GM12875 (cell line): ENCODE measurements around the gene RWDD2A.

Experiments
- H3K4me3 ChIP-seq: one replicate; pipeline ENCODE4 v1.5.1; 2011; ENCODE audit warnings: low read depth, low read length, control low read depth
- CTCF ChIP-seq: IDR thresholded peaks from 2 replicates; pipeline ENCODE4 v1.5.1; 2011; ENCODE audit warnings: low read depth, mild to moderate bottlenecking, control low read depth, inconsistent platforms, low read length, moderate library complexity, borderline replicate concordance; ENCODE audit not compliant: insufficient read depth

The RWDD2A gene

GRCh38 chr6:83183082-83183828 lies 9.9 kb upstream of the RWDD2A start:
- no peak for TF ChIP-seq CTCF
- no peak overlapping the region for H3K4me3 ChIP-seq

GRCh38 chr6:83185096-83185495 lies 8.1 kb upstream of the RWDD2A start:
- H3K4me3 ChIP-seq: no peak overlapping the region
- TF ChIP-seq CTCF: no peak

- H3K4me3 ChIP-seq: no peak overlapping the region
- no peak for TF ChIP-seq CTCF
Measured at GRCh38 chr6:83188501-83188900, 4.7 kb upstream of the RWDD2A start.

- no peak overlapping the region for H3K4me3 ChIP-seq
- TF ChIP-seq CTCF: no peak
Measured at GRCh38 chr6:83190626-83191025, 2.5 kb upstream of the RWDD2A start.

GRCh38 chr6:83191974-83192373 lies 1.2 kb upstream of the RWDD2A start:
- H3K4me3 ChIP-seq: peak overlapping the region; percentile 96

- H3K4me3 ChIP-seq: peak overlapping the region; percentile 96
- no peak for TF ChIP-seq CTCF
Measured at GRCh38 chr6:83192456-83192855, 701 bp upstream of the RWDD2A start.

- TF ChIP-seq CTCF: no peak
- H3K4me3 ChIP-seq: peak overlapping the region; percentile 96
Measured at GRCh38 chr6:83193747-83194566, 800 bp downstream of the RWDD2A start.
